Ishikawa (cell line): ENCODE results near the gene ANKLE2.

Experiments
- CEBPB ChIP-seq: IDR thresholded peaks from 2 replicates; pipeline ENCODE4 v1.6.1; 2012
- CREB1 ChIP-seq: IDR thresholded peaks from 2 replicates; pipeline ENCODE4 v1.6.1; 2012; ENCODE audit warnings: low read depth
- EGR1 ChIP-seq: IDR thresholded peaks from 2 replicates; pipeline ENCODE4 v1.6.1; 2012
- EP300 ChIP-seq: IDR thresholded peaks from 2 replicates; pipeline ENCODE4 v1.6.1; 2012; ENCODE audit warnings: borderline replicate concordance
- FOXM1 ChIP-seq: IDR thresholded peaks from 2 replicates; pipeline ENCODE4 v1.6.1; 2012; ENCODE audit warnings: low read depth, borderline replicate concordance
- NFIC ChIP-seq: IDR thresholded peaks from 2 replicates; pipeline ENCODE4 v1.6.1; 2012
- RAD21 ChIP-seq: IDR thresholded peaks from 2 replicates; pipeline ENCODE4 v1.6.1; 2012; ENCODE audit warnings: low read depth
- TAF1 ChIP-seq: IDR thresholded peaks from 2 replicates; pipeline ENCODE4 v1.6.1; 2012; ENCODE audit warnings: low read depth, mild to moderate bottlenecking
- TCF12 ChIP-seq: IDR thresholded peaks from 2 replicates; pipeline ENCODE4 v1.6.1; 2012; ENCODE audit warnings: low read depth
- YY1 ChIP-seq: IDR thresholded peaks from 2 replicates; pipeline ENCODE4 v1.6.1; 2012; ENCODE audit warnings: low read depth
- ZBTB7A ChIP-seq: IDR thresholded peaks from 2 replicates; pipeline ENCODE4 v1.6.1; 2012; ENCODE audit warnings: low read depth
- TF ChIP-seq, protein P1 (sequence below): IDR thresholded peaks from 2 replicates; pipeline ENCODE4 v1.6.1; 2012
- TF ChIP-seq, protein P2 (sequence below): IDR thresholded peaks from 2 replicates; pipeline ENCODE4 v1.6.1; 2012; ENCODE audit warnings: low read depth, mild to moderate bottlenecking

DNA sequence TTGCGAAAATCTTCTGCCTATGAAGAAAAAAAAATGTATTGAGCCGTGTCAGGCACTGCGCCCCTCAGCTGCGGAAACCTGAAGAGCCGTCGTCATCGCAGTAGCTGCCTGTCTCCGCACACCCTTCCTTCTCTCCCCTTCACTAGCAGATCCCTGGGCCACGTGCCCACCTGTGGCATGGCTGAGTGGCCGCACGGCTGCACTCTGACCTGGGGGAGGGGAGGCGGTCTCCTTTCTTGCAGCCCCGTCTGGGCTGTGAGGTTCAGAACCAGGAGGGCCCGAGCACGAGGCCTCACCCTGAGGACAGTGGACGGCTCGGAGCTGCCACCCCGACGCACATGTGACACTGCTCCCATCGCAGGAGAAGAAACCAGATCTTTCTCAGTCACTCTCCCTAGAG lies 26.1 kb downstream of the ANKLE2 start:
- TF ChIP-seq EP300 = no peak
- TF ChIP-seq FOXM1 = no peak
- TF ChIP-seq, protein P1, sequence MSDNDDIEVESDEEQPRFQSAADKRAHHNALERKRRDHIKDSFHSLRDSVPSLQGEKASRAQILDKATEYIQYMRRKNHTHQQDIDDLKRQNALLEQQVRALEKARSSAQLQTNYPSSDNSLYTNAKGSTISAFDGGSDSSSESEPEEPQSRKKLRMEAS = no peak
- TF ChIP-seq CEBPB = no peak
- TF ChIP-seq, protein P2, sequence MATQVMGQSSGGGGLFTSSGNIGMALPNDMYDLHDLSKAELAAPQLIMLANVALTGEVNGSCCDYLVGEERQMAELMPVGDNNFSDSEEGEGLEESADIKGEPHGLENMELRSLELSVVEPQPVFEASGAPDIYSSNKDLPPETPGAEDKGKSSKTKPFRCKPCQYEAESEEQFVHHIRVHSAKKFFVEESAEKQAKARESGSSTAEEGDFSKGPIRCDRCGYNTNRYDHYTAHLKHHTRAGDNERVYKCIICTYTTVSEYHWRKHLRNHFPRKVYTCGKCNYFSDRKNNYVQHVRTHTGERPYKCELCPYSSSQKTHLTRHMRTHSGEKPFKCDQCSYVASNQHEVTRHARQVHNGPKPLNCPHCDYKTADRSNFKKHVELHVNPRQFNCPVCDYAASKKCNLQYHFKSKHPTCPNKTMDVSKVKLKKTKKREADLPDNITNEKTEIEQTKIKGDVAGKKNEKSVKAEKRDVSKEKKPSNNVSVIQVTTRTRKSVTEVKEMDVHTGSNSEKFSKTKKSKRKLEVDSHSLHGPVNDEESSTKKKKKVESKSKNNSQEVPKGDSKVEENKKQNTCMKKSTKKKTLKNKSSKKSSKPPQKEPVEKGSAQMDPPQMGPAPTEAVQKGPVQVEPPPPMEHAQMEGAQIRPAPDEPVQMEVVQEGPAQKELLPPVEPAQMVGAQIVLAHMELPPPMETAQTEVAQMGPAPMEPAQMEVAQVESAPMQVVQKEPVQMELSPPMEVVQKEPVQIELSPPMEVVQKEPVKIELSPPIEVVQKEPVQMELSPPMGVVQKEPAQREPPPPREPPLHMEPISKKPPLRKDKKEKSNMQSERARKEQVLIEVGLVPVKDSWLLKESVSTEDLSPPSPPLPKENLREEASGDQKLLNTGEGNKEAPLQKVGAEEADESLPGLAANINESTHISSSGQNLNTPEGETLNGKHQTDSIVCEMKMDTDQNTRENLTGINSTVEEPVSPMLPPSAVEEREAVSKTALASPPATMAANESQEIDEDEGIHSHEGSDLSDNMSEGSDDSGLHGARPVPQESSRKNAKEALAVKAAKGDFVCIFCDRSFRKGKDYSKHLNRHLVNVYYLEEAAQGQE = no peak
- TF ChIP-seq EGR1 = no peak
- no peak for TF ChIP-seq ZBTB7A
- TF ChIP-seq TAF1 = no peak
- no peak for TF ChIP-seq CREB1
- no peak for TF ChIP-seq RAD21
- no peak for TF ChIP-seq TCF12
- TF ChIP-seq NFIC = no peak
- no peak for TF ChIP-seq YY1
